Measurements from ENCODE around the gene ABTB2. TPM values are rescaled to one million over a fixed set of nuclear protein-coding genes. Genes with fewer than 3 reads are reported as not detected.

Gene ABTB2
- total RNA-seq, 4 donors from 2014 or later: 5.4 to 15.6 (median 12.8) TPM

DNA sequence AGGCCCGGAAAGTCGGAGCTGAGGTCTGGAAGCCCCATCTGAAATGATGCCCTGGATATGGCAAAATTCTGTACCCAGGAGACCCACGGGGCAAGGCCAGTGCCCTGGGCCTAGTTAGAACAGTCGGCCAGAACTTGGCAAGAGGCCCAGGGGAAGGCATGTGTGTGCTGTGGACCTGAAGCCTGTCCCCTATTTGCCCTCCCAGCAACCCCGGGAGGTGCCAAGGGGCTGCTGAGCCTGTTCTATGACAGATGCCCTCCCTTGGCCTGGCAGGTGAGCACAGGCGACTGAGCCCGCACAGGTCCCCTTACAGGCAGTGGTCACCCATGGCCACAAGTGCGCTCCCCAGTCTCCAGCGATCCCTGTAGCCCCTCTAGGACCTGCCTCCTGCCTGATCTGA lies 200.6 kb downstream of the ABTB2 start:
- WGBS: 100% methylated on average over 4 of the region's 9 CpGs
- H3K9me3 ChIP-seq: no peaks in the 10 kb centered on the region
- no peak for DNase-seq (ENCODE audit: low spot score in 2 of 2)
- H3K36me3 ChIP-seq: peaks cover 51% of the 10 kb centered on the region
- H3K4me1 ChIP-seq: peaks cover 15% of the 10 kb centered on the region
- H3K4me3 ChIP-seq: no peak overlapping the region
- no peaks in the 10 kb centered on the region for H3K27me3 ChIP-seq
- no peak for TF ChIP-seq POLR2AphosphoS5 (IDR thresholded peaks at IDR 0.05)
- no peak overlapping the region for H3K27ac ChIP-seq

DNA sequence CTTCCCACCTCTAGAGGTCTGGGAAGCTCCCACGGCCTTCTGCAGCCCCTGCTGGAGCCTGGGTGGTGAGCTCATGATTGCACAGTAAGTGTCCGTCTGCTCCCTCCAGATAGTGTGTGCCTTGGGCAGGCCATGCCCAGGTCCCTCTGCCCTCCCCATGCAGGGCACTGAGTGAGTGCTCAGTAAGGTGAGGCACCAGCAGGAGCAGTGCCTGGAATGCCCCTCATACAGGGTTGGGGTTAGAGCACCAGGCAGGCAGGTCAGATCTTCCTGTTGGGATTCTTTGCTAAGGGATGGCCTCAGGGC lies 202.1 kb downstream of the ABTB2 start:
- TF ChIP-seq EP300 (IDR thresholded peaks at IDR 0.05): no peak
- TF ChIP-seq POLR2A (IDR thresholded peaks at IDR 0.05): no peak
- TF ChIP-seq POLR2AphosphoS5 (IDR thresholded peaks at IDR 0.05): no peak
- TF ChIP-seq, protein P1, sequence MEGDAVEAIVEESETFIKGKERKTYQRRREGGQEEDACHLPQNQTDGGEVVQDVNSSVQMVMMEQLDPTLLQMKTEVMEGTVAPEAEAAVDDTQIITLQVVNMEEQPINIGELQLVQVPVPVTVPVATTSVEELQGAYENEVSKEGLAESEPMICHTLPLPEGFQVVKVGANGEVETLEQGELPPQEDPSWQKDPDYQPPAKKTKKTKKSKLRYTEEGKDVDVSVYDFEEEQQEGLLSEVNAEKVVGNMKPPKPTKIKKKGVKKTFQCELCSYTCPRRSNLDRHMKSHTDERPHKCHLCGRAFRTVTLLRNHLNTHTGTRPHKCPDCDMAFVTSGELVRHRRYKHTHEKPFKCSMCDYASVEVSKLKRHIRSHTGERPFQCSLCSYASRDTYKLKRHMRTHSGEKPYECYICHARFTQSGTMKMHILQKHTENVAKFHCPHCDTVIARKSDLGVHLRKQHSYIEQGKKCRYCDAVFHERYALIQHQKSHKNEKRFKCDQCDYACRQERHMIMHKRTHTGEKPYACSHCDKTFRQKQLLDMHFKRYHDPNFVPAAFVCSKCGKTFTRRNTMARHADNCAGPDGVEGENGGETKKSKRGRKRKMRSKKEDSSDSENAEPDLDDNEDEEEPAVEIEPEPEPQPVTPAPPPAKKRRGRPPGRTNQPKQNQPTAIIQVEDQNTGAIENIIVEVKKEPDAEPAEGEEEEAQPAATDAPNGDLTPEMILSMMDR (IDR thresholded peaks at IDR 0.05): no peak
- DNase-seq (ENCODE audit: low spot score in 2 of 2): no peak

DNA sequence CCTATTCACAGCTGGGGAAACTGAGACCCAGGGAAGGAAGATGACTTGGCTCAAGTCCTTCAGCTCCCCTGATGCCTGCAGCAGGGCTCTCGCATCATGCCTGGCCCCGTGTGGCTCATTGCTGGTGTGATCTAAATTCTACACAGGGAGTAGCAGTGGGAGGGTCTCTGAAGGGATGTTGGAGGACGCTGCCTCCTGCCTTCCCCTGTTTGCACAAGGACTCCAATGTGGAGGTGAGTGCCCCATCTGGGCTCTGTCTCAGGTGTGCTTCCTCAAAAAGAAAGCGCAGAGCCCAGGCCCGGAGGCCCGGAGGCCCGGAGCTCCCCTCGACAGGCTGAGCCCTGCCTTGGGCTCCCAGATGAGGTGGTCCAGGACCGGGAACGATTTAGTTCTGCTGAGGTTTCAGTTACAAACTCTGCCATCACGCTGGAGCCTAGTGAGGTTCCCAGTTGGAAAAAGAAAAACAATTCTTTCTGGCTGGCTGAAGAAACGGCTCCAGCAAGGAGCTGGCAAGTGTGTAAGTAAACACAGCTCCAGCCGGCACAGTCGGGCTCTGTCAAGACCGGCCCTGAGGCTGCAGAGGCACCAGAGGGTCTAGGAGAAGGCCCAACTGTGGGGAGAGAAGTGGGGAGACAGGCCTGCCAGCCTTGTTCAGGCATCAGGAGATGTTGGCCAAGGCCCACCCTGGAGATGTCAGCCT lies 202.6 kb downstream of the ABTB2 start:
- WGBS: 76% methylated on average over 10 of the region's 15 CpGs
- no peak for DNase-seq (ENCODE audit: low spot score in 2 of 2)
- Histone ChIP-seq H3K9me3 (no peaks in the 10 kb centered on the region), H3K27ac (no peak overlapping the region), H3K4me1 (peaks cover 24% of the 10 kb centered on the region), H3K36me3 (peaks cover 53% of the 10 kb centered on the region), H3K27me3 (no peaks in the 10 kb centered on the region), H3K4me3 (no peak overlapping the region)
- TF ChIP-seq EP300 (IDR thresholded peaks at IDR 0.05) (no peak), POLR2A (IDR thresholded peaks at IDR 0.05) (no peak), POLR2AphosphoS5 (IDR thresholded peaks at IDR 0.05) (no peak)
- TF ChIP-seq, protein P1 (IDR thresholded peaks at IDR 0.05): no peak

More for the DNA sequence above, 202.1 kb downstream of the ABTB2 start:
- peaks cover 55% of the 10 kb centered on the region for H3K36me3 ChIP-seq
- peak overlapping the region; percentile 27 for H3K27ac ChIP-seq
- no peaks in the 10 kb centered on the region for H3K9me3 ChIP-seq
- H3K4me3 ChIP-seq: no peak overlapping the region
- no peaks in the 10 kb centered on the region for H3K27me3 ChIP-seq
- peaks cover 20% of the 10 kb centered on the region for H3K4me1 ChIP-seq
- 80% methylated on average over 1 of the region's 2 CpGs for WGBS

DNA sequence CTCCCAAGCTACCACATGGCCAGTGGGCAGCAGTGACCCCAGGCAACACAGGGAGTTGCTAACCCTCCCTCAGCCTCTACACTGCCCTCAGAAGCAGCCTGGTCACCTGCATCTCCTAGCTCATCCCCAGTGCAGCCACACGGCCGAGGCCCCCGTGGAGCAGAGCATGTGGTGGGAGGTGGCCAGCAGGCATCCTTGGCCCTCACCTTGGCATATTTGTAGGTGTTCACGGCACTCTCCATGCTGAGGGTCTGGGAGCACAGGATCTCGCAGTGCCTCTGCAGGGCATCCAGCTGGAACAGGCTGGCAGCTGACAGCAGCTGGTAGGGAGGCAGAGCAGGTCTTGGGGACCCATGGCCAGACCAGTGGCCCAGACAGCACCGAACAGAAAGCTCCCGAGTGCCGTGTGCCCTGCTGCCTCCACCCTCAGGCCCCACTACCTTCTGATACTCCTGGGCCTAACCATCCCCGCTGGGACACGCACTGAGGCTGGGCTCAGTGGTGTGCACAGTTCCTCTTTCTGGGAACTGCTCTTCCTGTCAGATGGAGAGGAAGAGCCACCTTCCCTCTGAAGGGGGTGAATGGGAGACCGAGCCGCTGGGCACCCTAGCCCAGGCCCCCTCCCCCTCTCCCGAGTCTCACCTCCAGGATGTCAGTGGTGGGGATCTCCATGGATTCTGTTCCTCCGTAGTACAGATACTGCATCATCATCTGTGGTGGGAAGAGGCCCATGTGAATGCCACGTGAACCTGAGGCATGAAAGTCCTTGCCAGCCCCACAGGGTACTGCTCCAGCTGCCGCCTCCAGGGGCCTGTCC lies 203.5 kb downstream of the ABTB2 start:
- no peaks in the 10 kb centered on the region for H3K9me3 ChIP-seq
- peaks cover 46% of the 10 kb centered on the region for H3K36me3 ChIP-seq
- H3K4me3 ChIP-seq: no peak overlapping the region
- no peak for DNase-seq (ENCODE audit: low spot score in 2 of 2)
- no peak overlapping the region for H3K27ac ChIP-seq
- WGBS: 100% methylated on average over 1 of the region's 16 CpGs
- TF ChIP-seq EP300 (IDR thresholded peaks at IDR 0.05): no peak
- TF ChIP-seq POLR2AphosphoS5 (IDR thresholded peaks at IDR 0.05): no peak
- peaks cover 24% of the 10 kb centered on the region for H3K4me1 ChIP-seq
- H3K27me3 ChIP-seq: no peaks in the 10 kb centered on the region

DNA sequence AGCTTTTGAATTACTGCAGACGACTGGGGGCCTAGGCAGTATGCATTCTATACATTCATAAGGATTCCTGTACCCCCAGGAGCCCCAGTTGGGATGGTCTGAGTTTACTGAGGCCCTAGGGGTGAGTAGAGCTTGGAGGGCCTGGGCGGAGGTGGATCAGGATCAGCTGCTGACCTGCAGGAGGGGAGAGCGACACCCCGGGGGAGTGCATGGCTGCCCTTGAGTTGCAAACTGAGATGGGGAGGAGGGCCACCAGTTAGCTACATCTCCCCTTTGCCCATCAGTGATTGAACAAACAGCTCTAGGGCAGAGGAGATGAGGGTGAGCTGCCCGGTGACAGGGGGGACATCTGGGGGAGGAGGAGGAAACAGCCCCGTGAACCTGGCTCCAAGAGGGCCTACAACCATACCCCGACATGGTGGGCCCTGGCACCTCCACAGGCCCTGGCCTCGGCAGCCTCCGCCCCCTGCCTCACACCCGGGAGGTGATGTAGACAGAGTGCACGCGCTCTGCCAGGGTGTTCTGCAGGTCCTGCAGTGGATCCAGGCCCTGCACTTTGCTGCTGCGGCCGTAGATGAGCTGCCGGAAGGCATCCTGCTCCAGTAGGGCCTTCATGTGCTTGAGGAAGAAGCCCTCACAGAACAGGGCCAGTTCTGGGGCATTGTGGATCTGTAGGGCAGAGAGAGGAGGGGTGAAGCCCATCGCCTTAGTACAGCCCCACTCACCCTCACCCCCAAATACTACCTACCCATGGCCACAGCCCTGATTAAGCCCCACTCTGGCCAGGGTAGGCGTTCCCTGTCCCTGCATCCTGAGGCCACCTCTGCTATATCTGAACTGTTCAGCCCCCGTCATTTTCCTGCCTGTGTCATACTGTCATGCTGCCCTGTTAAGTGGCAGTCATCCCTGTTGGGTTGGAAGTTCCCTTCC lies 205.6 kb downstream of the ABTB2 start:
- DNase-seq (ENCODE audit: low spot score in 2 of 2): no peak
- TF ChIP-seq, protein P1 (IDR thresholded peaks at IDR 0.05): no peak
- TF ChIP-seq POLR2A (IDR thresholded peaks at IDR 0.05) (no peak), POLR2AphosphoS5 (IDR thresholded peaks at IDR 0.05) (no peak), EP300 (IDR thresholded peaks at IDR 0.05) (no peak)
- Histone ChIP-seq H3K4me3 (no peak overlapping the region), H3K9me3 (no peaks in the 10 kb centered on the region), H3K4me1 (peaks cover 24% of the 10 kb centered on the region), H3K36me3 (peaks cover 55% of the 10 kb centered on the region), H3K27me3 (no peaks in the 10 kb centered on the region), H3K27ac (no peak overlapping the region)
- 95% methylated on average over 9 of the region's 18 CpGs for WGBS
